Measurements from ENCODE around the gene CTDSP2. TPM values are rescaled to one million over a fixed set of nuclear protein-coding genes. Genes with fewer than 3 reads are reported as not detected.
"Not testable (repeated sequence)": the region's sequence is repeated elsewhere in the genome, so short reads cannot be mapped to it uniquely, and the experiment has no call there.

CTDSP2 gene
- total RNA-seq, 1 donor from 2014 or later, result 83.2 TPM

DNA sequence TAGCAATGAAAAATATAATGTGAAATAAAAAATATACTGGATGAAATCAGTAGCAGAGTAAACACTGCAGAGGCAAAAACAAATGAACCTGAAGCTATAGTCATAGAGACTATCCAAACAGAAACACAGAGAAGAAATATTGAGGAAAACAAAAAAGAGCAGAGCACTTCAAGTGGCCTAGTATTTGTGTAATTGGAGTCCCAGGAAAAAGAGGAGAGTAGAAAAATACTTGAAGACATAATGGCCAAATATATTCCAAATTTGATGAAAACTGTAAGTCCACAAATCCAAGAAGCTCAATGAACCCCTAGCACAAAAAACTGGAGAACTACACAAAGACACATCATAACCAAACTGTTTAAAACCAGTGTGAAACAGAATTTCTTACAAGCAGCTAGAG is 37.2 kb upstream of the CTDSP2 start:
- Mint-ChIP-seq H3K9me3 (peaks cover 8% of the 10 kb centered on the region), H3K4me3 (no peak overlapping the region), H3K4me1 (peaks cover 12% of the 10 kb centered on the region), H3K27ac (ENCODE audit: unreplicated experiment) (no peak overlapping the region), H3K27me3 (ENCODE audit: low read depth) (peaks cover 2% of the 10 kb centered on the region), H3K36me3 (ENCODE audit: low read depth) (peaks cover 5% of the 10 kb centered on the region)
- DNase-seq (ENCODE audit: low read depth, low spot score), result no peak
- TF ChIP-seq, protein P1, sequence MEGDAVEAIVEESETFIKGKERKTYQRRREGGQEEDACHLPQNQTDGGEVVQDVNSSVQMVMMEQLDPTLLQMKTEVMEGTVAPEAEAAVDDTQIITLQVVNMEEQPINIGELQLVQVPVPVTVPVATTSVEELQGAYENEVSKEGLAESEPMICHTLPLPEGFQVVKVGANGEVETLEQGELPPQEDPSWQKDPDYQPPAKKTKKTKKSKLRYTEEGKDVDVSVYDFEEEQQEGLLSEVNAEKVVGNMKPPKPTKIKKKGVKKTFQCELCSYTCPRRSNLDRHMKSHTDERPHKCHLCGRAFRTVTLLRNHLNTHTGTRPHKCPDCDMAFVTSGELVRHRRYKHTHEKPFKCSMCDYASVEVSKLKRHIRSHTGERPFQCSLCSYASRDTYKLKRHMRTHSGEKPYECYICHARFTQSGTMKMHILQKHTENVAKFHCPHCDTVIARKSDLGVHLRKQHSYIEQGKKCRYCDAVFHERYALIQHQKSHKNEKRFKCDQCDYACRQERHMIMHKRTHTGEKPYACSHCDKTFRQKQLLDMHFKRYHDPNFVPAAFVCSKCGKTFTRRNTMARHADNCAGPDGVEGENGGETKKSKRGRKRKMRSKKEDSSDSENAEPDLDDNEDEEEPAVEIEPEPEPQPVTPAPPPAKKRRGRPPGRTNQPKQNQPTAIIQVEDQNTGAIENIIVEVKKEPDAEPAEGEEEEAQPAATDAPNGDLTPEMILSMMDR (conservative IDR thresholded peaks at IDR 0.05), result no peak

DNA sequence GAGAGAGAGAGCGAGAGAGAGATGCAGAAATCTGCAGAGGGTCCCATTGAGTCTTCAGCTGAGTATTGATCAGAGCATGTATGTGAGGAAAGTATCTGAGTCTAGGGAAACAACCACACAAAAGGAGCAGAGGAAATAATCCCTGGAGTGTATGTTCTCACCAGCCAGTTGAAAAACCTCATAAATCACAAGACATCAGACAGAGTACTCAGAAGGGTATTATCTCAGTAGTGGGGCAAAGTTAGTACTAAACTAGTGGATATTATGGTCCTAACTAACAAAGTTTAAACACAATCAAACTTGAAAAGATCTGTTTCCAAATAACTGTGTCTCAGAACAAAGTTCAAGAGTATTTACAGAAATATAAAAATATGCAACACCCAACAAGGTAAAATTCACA is 36.5 kb upstream of the CTDSP2 start:
- TF ChIP-seq, protein P1 (conservative IDR thresholded peaks at IDR 0.05), result no peak
- H3K36me3 Mint-ChIP-seq (ENCODE audit: low read depth), result peaks cover 5% of the 10 kb centered on the region
- H3K4me3 Mint-ChIP-seq, result no peak overlapping the region
- peaks cover 2% of the 10 kb centered on the region for H3K27me3 Mint-ChIP-seq (ENCODE audit: low read depth)
- no peak overlapping the region for H3K27ac Mint-ChIP-seq (ENCODE audit: unreplicated experiment)
- peaks cover 6% of the 10 kb centered on the region for H3K4me1 Mint-ChIP-seq
- DNase-seq (ENCODE audit: low read depth, low spot score), result no peak
- H3K9me3 Mint-ChIP-seq, result peaks cover 8% of the 10 kb centered on the region

DNA sequence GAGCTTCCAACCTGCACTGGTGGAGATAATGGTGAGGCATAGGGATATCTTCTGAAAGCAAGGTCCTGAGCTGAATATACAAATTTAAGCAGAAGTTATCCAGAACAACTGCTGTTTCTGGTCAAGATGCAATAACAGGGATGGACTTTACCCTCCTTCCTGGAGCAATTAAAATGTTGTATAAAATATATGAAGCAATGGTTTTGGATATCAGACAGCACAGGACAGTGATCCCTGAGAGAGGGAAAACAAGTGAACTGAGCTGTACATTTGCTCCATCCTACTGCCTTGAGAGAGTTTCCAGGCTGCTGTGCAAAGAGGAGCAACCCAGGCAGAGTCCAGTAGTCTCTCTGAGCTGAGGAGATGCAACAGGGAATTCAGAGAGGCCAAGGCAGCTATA is 36.0 kb upstream of the CTDSP2 start:
- H3K27ac Mint-ChIP-seq (ENCODE audit: unreplicated experiment), result no peak overlapping the region
- H3K27me3 Mint-ChIP-seq (ENCODE audit: low read depth), result peaks cover 2% of the 10 kb centered on the region
- peaks cover 8% of the 10 kb centered on the region for H3K9me3 Mint-ChIP-seq

DNA sequence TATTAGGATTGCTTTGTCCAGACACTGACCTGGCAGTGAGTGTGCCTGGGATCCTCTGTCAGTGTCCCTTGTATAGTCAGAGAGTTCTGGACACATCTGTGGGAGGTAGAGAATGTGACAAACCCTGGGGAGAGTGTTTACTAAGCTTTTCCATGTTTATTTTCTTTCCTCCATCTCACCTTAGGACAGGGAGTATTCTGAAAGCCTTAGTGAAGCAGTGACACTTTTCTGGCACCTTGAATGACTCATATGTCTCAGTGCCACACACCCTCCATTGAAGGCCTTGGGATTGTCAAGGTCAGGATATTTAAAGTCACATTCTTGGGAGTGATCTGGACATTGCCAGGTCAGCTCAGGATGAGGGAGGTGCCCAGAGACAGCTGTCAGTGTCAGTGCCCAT is 34.9 kb upstream of the CTDSP2 start:
- TF ChIP-seq, protein P1 (conservative IDR thresholded peaks at IDR 0.05), result no peak
- Mint-ChIP-seq H3K27ac (ENCODE audit: unreplicated experiment) (no peak overlapping the region), H3K36me3 (ENCODE audit: low read depth) (peaks cover 5% of the 10 kb centered on the region), H3K4me3 (no peak overlapping the region), H3K27me3 (ENCODE audit: low read depth) (no peaks in the 10 kb centered on the region), H3K4me1 (no peaks in the 10 kb centered on the region), H3K9me3 (peaks cover 8% of the 10 kb centered on the region)
- DNase-seq (ENCODE audit: low read depth, low spot score), result no peak

More for the DNA sequence above, 36.0 kb upstream of the CTDSP2 start:
- TF ChIP-seq, protein P1 (conservative IDR thresholded peaks at IDR 0.05), result no peak
- Mint-ChIP-seq H3K36me3 (ENCODE audit: low read depth) (peaks cover 5% of the 10 kb centered on the region), H3K4me3 (no peak overlapping the region), H3K4me1 (peaks cover 4% of the 10 kb centered on the region)
- DNase-seq (ENCODE audit: low read depth, low spot score), result no peak

DNA sequence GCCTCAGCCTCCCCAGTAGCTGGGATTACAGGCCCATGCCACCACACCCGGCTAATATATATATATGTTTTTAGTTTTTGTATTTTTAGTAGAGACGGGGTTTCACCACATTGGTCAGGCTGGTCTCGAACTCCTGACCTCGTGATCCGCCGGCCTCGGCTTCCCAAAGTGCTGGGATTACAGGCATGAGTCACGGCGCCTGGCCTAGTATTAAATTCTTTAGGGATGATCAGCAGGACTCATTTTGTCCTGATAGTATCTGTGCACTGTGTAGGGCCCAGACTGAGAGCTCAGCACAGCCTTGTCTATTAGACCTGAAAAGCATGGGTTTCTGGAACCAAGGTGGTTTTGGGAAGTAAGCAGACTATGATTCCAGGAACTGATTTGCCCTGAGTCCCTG is 34.5 kb upstream of the CTDSP2 start:
- not testable (repeated sequence) for H3K4me1 Mint-ChIP-seq; H3K4me3 Mint-ChIP-seq; H3K36me3 Mint-ChIP-seq (ENCODE audit: low read depth); H3K27ac Mint-ChIP-seq (ENCODE audit: unreplicated experiment); H3K27me3 Mint-ChIP-seq (ENCODE audit: low read depth); H3K9me3 Mint-ChIP-seq; DNase-seq (ENCODE audit: low read depth, low spot score)

DNA sequence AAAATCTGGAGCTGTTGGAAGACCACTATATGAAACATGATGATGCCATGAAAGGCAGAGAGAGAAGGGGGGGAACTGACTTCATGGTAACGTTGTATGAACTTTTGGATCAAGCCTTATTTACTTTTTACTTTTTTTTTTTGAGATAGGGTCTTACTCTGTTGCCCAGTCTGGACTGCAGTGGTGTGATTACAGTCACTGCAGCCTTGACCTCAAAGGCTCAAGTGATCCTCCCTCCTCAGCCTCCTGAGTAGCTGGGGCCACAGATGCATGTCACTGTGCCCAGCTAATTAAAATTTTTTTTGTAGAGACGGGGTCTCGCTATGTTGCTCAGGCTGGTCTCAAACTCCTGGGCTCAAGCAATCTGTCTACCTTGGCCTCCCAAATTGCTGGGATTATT is 31.3 kb upstream of the CTDSP2 start:
- Mint-ChIP-seq H3K36me3 (ENCODE audit: low read depth) (peaks cover 3% of the 10 kb centered on the region), H3K27me3 (ENCODE audit: low read depth) (no peaks in the 10 kb centered on the region), H3K4me1 (no peaks in the 10 kb centered on the region), H3K27ac (ENCODE audit: unreplicated experiment) (no peak overlapping the region), H3K9me3 (peaks cover 8% of the 10 kb centered on the region), H3K4me3 (no peak overlapping the region)
- no peak for DNase-seq (ENCODE audit: low read depth, low spot score)
- TF ChIP-seq, protein P1 (conservative IDR thresholded peaks at IDR 0.05), result no peak

Measured in neural crest cell (in vitro differentiated cells).